ENCODE results near the gene BOD1L1.
"Not testable (repeated sequence)": the region's sequence is repeated elsewhere in the genome, so short reads cannot be mapped to it uniquely, and the experiment has no call there.

Gene BOD1L1

GRCh38 chr4:13618212-13618806, 9.2 kb downstream of the BOD1L1 start:
- DNase-seq: no peak

- DNase-seq: no peak
Observed at GRCh38 chr4:13617801-13618200, 9.7 kb downstream of the BOD1L1 start.

- DNase-seq: no peak
Observed at GRCh38 chr4:13616597-13616996, 10.9 kb downstream of the BOD1L1 start.

GRCh38 chr4:13615161-13615560, 12.4 kb downstream of the BOD1L1 start:
- no peak for DNase-seq

GRCh38 chr4:13612569-13612968, 15.0 kb downstream of the BOD1L1 start:
- DNase-seq: no peak

GRCh38 chr4:13611283-13611842, 16.2 kb downstream of the BOD1L1 start:
- DNase-seq: no peak

GRCh38 chr4:13605330-13605729, 22.2 kb downstream of the BOD1L1 start:
- no peak for DNase-seq

- DNase-seq: no peak
Observed at GRCh38 chr4:13601848-13602247, 25.7 kb downstream of the BOD1L1 start.

- no peak for DNase-seq
Observed at GRCh38 chr4:13601048-13601447, 26.5 kb downstream of the BOD1L1 start.

- DNase-seq: no peak
Observed at GRCh38 chr4:13599159-13599558, 28.4 kb downstream of the BOD1L1 start.

GRCh38 chr4:13597604-13598003, 29.9 kb downstream of the BOD1L1 start:
- DNase-seq: no peak

GRCh38 chr4:13597141-13597540, 30.4 kb downstream of the BOD1L1 start:
- DNase-seq: no peak

GRCh38 chr4:13592220-13592619, 35.3 kb downstream of the BOD1L1 start:
- no peak for DNase-seq

GRCh38 chr4:13590766-13591165, 36.8 kb downstream of the BOD1L1 start:
- no peak for DNase-seq

- no peak for DNase-seq
Observed at GRCh38 chr4:13588954-13589353, 38.6 kb downstream of the BOD1L1 start.

GRCh38 chr4:13584481-13584880, 43.0 kb downstream of the BOD1L1 start:
- no peak for DNase-seq

GRCh38 chr4:13580036-13580435, 47.5 kb downstream of the BOD1L1 start:
- no peak for DNase-seq

GRCh38 chr4:13577660-13578059, 49.9 kb downstream of the BOD1L1 start:
- no peak for DNase-seq

GRCh38 chr4:13570916-13571315, 56.6 kb downstream of the BOD1L1 start:
- no peak for DNase-seq

GRCh38 chr4:13567125-13567524, 60.4 kb downstream of the BOD1L1 start:
- no peak for DNase-seq

- DNase-seq: no peak
Observed at GRCh38 chr4:13562876-13563275, 64.6 kb downstream of the BOD1L1 start.

GRCh38 chr4:13561673-13562072, 65.9 kb downstream of the BOD1L1 start:
- DNase-seq: no peak

- DNase-seq: not testable (repeated sequence)
Observed at GRCh38 chr4:13560111-13560510, 67.4 kb downstream of the BOD1L1 start.

- no peak for DNase-seq
Observed at GRCh38 chr4:13559413-13559812, 68.1 kb downstream of the BOD1L1 start.

GRCh38 chr4:13558881-13559280, 68.6 kb downstream of the BOD1L1 start:
- DNase-seq: no peak

Measured in eye (tissue), 1 donor.